ENCODE measurements around the gene OR52N1. TPM values are rescaled to one million over a fixed set of nuclear protein-coding genes. Genes with fewer than 3 reads are reported as not detected.

Gene OR52N1
- not detected in 2 replicates for total RNA-seq (2014; rRNA removed; shearing (Covaris generic))
- not detected in 2 replicates for polyA plus RNA-seq (2015; cell fraction: cytosol; rRNA removed)
- polyA plus RNA-seq (2015; cell fraction: nucleus; rRNA removed), result not detected in 2 replicates

GRCh38 chr11:5791165-5791564, at the start of gene OR52N1:
Gene OR52N1 (minus strand): TSS chr11:5791265. CDS start chr11:5788816, 2,449 bp downstream.
- DNase-seq (ENCODE audit: low read depth), result no peak

GRCh38 chr11:5837695-5838094, 46.6 kb upstream of the OR52N1 start:
- no peak for DNase-seq (ENCODE audit: low read depth)

GRCh38 chr11:5833446-5833845, 42.4 kb upstream of the OR52N1 start:
- no peak for DNase-seq (ENCODE audit: low read depth)

- no peak for DNase-seq (ENCODE audit: low read depth)
Measured at GRCh38 chr11:5831196-5831829, 40.2 kb upstream of the OR52N1 start.

- DNase-seq (ENCODE audit: low read depth), result no peak
Measured at GRCh38 chr11:5818245-5818886, 27.3 kb upstream of the OR52N1 start.

- no peak for DNase-seq (ENCODE audit: low read depth)
Measured at GRCh38 chr11:5815534-5815933, 24.5 kb upstream of the OR52N1 start.

GRCh38 chr11:5809905-5810795, 19.1 kb upstream of the OR52N1 start:
- DNase-seq (ENCODE audit: low read depth), result no peak

- no peak for DNase-seq (ENCODE audit: low read depth)
Measured at GRCh38 chr11:5809122-5809519, 18.1 kb upstream of the OR52N1 start.

GRCh38 chr11:5808500-5809121, 17.5 kb upstream of the OR52N1 start, which contains the start of gene OR52N2:
Gene OR52N2 (plus strand): TSS chr11:5808924. CDS start chr11:5820336, 11,412 bp downstream.
- peak; percentile 67 for DNase-seq (ENCODE audit: low read depth)

- no peak for DNase-seq (ENCODE audit: low read depth)
Measured at GRCh38 chr11:5807580-5807979, 16.5 kb upstream of the OR52N1 start.

GRCh38 chr11:5803982-5804381, 12.9 kb upstream of the OR52N1 start:
- no peak for DNase-seq (ENCODE audit: low read depth)

GRCh38 chr11:5796541-5796940, 5.5 kb upstream of the OR52N1 start:
- DNase-seq (ENCODE audit: low read depth), result no peak

- DNase-seq (ENCODE audit: low read depth), result no peak
Measured at GRCh38 chr11:5783255-5783654, 7.8 kb downstream of the OR52N1 start, which contains the start of gene OR52N5. Gene OR52N5 (minus strand): TSS chr11:5783355. CDS start chr11:5778634, 4,721 bp downstream.

- DNase-seq (ENCODE audit: low read depth), result peak; percentile 14
Measured at GRCh38 chr11:5767056-5767455, 24.0 kb downstream of the OR52N1 start.

- DNase-seq (ENCODE audit: low read depth), result no peak
Measured at GRCh38 chr11:5753943-5754342, 37.1 kb downstream of the OR52N1 start, which contains the start of gene OR52N4. Gene OR52N4 (plus strand): TSS chr11:5754243. CDS start chr11:5754741, 498 bp downstream.

- DNase-seq (ENCODE audit: low read depth), result no peak
Measured at GRCh38 chr11:5749836-5750235, 41.2 kb downstream of the OR52N1 start.

- no peak for DNase-seq (ENCODE audit: low read depth)
Measured at GRCh38 chr11:5746614-5747013, 44.5 kb downstream of the OR52N1 start.

- DNase-seq (ENCODE audit: low read depth), result peak; percentile 41
Measured at GRCh38 chr11:5738431-5738830, 52.6 kb downstream of the OR52N1 start.

- peak; percentile 54 for DNase-seq (ENCODE audit: low read depth)
Measured at GRCh38 chr11:5737670-5738392, 53.2 kb downstream of the OR52N1 start.

GRCh38 chr11:5737091-5737490, 54.0 kb downstream of the OR52N1 start:
- peak; percentile 83 for DNase-seq (ENCODE audit: low read depth)
